SHP77 treated with DMSO at 0.1 percent for 48 hours (cell line): ENCODE measurements around the gene AQP7.
"Not testable (repeated sequence)": the region's sequence is repeated elsewhere in the genome, so short reads cannot be mapped to it uniquely, and the experiment has no call there.

Source experiments
- DNase-seq: peaks from one replicate; lab custom pipeline; 2025; lab: John Stamatoyannopoulos, UW

AQP7 gene

DNA sequence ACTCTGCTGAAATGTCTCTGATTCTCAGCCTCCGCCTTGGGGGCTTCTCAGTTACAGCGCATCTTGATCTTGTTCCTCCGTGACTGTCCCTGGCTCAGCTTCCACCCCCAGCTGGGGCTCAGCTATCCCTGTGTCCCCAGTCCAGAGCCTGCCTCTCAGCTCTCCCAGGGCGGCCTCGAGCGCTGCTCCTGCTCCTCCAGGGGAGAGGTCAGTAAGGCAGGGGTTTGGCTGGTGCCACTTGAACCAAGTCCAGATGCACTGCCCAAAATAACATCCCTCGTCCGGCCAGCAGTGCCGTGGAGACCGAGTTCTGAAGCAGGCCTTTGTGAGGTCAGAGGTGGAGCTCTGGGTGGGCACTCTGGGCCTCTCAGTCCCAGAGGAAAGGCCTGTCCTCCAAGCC is at the start of gene AQP7:
Gene AQP7 (minus strand): TSS at position 198 of the 400 bp plus-strand sequence. CDS start 1,306 bp downstream, outside the sequence.
- not testable (repeated sequence) for DNase-seq

DNA sequence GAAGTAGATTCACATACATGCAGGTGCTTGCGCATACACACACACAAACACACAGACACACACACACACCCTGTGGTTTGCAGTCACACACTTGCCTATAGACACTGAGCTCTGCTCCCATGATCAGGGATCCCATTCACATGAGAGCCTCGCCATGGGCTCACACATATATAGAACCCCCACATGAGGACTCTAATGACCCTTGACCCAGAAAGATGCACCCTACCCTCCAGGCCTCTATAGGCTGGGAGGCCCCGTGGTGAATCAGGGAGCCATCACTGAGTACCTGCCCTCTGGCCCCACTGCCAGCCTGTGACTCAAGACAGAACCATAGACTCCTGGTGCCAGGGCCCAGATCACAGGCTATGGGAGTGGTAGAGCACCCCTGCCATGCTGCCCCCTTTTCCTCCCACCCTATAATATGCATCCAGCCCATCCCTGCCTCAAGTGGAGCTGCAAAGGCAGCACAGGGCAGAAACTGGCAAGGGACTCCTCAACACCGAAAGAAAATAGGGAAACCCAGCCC is 48.3 kb upstream of the AQP7 start:
- DNase-seq: no peak

DNA sequence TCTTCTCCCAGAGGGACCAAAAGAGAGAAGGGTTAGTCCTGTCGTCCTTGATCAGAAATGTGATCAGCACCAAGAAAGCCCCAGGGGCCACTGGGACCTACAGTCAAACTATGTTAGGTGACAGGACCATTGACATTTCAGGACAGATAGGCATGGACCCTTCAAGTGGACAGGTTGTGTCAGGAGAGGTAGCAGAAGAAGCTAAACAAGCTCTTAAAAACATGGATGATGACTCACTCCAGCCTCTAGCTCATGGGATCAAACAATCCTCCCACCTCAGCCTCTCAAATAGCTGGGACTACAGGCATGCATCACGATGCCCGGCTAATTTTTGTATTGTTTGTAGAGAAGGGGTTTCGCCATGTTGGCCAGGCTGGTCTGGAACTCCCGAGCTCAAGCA is 47.3 kb upstream of the AQP7 start:
- no peak for DNase-seq

DNA sequence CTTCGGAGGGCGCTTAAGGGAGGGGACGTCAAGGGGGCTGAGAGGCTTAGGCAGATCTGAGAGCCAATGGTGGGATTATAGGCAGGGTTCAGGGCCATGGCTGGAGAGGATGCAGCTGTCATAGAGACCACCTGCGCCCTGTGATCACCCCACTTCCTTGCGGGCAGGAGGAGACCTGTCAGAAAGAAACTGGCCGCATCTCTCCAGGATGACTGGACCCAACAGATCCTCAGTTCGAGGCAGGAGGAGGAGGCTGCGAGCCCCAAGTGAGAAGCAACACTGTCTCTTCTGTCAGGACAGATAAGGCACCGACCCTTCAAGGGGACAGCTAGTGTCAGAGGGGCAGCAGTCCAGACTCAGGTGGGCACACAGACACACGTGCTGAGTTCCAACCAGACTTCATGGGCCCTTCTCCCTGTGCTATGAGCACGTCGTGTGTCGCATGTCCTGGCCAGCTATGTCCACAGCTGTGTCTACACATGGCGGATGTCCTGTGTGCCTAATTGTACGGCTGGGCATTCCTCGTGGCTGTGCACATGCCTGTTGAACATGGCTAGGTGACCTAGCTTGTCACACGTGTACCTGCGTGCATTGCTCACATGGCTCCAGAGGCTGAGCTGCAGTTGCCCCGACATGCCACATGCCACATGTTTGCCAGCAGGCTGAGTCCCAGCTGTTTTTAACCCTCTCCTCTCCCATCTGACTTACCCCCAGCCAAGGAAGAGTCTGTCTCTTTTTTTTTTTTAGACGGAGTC is 45.6 kb upstream of the AQP7 start:
- no peak for DNase-seq

DNA sequence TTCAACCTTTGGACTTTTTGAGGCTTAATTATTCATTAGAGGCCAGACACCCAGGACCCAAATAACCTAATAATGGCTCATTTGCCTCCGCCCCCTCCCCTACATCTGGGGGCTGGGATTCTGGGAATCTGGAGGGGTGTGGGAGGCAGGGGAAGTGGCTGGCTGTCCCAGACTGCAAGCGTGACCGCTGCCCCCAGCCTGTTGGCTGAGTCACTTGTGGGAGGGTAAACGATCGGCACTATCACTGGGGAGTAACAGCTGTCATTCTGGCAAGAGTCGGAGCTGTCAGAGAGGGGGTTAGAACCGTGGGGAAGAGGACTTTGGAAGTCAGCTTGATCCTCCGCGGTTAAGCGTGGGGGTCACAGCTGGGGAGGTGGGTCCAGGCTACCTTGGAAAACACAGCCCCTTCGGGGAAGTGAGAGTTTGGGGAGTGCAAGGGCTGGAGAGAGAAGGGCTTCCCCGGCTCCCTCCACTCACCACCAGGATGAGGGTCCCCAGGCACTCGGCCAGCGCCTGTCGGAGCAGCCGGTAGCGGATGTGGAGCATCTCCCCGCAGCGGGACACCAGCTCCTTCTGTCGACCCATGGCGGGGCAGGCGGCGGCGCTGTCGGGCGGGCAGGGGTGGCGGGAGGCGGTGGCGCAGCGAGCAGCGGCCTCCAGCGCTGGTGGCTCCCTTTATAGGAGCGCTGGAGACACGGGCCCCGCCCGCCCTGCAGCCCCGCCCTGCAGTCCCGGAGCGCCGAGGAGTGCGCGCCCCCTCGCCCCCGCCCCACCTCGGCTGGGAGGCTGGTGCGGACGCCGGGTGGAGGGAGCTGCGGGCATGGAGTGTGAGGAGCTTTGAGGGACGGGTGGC is 44.8 kb upstream of the AQP7 start, which contains the start of gene AQP3:
Gene AQP3 (minus strand): TSS at position 648 of the 853 bp plus-strand sequence. CDS start 63 bp downstream, at position 585.
- no peak for DNase-seq

DNA sequence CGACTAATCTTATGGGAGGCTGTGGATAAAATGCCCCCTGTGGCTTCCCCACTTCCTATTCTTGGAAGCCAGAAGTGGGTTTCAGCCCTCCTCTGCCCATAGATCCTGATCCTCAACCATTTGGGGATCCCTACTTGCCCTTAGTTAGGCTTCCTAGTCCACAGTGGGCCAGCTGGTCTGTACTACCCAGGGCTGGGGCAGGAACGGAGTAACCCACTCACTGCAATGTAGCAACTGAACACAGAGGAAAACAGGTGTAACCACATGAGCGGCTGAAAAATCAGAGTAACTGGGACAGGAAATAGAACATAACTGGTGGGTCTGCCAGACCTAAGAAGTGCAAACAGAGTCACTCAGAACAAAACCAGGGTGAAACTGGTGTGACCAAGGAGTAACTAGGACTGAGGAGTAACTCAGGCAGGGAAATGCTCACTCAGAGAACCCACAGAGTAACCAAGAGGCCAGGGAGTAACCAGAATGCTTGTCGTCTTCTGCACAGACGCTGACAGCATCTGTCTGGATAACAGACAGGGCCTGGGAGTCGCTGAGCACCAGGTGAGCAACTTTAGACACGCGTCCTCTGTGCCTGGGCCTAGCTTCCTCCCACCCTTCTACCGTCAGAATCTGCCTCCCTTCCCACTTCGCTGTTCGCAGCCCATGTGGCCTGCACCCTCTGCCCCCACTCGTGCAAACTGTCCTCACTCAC is 44.0 kb upstream of the AQP7 start:
- DNase-seq: no peak

- DNase-seq: no peak
These were observed 43.2 kb upstream of the AQP7 start for GRCh38 chr9:33445389-33446239.

DNA sequence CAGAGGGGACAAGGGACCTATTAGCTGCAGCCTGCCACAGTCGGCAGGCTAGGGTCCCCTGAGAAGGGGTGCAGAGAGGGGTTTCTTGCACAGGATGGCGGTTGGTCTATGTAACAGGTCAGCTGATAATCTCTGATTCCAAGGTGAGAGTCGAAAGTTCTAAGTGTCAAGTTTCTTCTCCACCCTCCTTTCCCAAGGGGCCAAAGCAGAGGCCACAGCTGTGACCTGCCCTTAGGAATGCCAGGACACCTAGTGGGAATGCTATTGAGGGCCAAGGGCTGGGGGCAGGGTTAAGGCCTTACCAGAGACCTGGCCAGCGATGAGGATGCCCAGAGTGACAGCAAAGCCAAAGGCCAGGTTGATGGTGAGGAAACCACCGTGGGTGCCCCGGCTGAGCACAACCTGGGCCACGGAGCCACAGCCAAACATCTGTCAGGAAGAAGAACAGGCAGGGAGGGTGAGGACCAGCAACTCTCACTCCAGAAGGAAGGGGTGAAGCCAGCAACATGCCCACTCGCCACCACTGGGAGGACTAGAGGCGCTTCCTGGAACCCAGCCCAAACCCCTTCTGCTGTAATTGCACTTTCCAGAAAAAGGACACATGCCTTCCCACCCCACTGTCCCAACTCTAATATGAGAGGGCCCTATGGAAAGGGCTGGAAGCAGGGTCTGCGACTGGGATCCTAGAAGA is 41.2 kb upstream of the AQP7 start:
- DNase-seq: no peak

DNA sequence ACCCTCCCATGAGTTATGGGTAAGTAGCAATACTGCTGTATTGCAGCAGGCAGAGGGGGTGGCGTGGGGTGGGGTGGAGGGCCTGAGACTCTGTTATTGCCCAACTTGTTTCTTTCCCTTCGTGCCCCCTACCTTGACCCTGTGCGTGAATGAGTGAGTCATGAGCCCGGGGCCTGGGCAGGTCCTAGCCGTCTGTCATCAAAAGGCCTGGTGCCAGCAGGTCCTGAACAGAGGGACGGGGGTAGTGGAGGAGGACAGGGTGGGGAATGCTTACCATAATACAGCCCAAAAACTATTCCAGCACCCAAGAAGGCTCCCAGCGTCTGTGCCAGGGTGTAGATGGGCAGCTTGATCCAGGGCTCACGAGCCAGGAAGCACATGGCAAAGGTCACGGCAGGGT is 40.7 kb upstream of the AQP7 start:
- DNase-seq: no peak

- DNase-seq: no peak
These were observed 39.8 kb upstream of the AQP7 start for GRCh38 chr9:33442125-33442524.

- DNase-seq: no peak
These were observed 38.2 kb upstream of the AQP7 start for GRCh38 chr9:33440609-33441008.

GRCh38 chr9:33440204-33440603 is 37.8 kb upstream of the AQP7 start:
- no peak for DNase-seq

DNA sequence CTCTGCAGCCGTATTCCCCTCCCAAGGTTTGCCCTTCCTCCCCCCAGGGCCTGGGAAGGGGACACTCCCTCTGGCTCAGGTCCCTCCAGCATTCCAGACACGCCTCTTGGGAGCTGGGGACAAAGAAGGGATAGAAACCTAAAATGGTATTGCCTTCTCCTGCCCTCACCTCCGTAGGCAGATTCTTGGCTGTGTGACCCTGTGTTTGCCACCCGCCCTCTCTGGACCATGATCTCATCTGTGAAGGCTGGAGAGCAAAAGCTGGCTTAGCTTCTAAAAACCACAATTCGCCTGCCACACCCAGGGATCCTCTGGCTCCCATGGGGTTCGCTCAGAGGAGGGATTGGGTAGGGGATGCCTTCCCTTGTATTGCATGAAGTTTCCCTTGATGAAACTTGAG is 37.4 kb upstream of the AQP7 start:
- DNase-seq: no peak

DNA sequence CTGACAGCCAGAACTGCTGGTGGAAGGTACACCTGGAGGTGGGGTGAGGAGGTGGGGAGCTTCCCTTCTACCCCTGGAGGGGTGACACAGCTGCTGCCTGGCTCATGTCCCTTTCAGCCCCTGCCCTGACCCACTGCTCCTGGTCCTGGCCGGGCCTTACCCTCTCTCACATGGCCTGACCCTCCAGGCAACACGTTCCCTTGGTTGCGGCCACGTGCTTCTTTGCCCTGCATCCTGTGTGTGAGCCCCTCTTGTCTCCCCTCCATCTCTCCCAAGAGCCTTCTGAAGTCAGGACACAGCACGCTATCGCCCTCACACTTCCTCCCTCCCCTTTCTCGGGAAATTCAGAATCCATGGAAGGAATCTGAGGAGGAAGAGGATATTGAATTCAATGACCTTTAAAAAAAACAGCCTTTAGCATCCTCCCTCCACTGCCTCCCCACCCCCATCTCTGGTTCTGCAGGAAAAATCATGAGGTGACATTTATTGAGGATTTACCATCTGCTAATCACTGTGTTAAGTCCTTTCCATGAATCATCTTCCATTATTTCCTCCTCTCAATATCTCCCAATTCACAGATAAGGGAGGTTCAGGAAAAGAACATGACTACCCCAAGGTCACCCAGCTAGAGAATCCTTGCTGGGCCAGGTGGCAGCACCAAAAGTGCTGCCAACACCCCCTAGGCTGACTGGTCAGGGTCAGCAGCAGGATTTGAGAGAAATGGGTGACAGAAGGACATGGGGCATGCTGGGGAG is 36.7 kb upstream of the AQP7 start:
- no peak for DNase-seq

- DNase-seq: no peak
These were observed 35.5 kb upstream of the AQP7 start for GRCh38 chr9:33437898-33438297.

DNA sequence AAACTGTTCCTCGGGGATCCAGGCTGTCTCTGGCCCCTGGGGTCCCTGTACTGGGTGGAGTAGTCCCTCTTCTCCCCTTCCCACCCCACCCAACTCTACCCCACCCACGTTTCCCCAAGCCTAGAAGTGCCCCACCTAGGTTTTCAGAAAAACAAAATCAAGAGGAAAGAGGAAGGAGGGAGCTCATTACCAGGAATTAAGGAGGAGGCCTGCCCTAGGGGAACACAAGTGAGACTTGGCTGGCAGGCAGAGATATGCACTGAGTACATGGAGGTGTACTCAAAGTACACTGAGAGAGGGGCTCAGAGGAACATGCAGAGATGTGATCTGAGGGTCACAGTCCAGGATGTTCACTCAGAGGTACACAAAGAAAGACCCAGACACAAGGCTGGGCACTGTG is 34.8 kb upstream of the AQP7 start:
- no peak for DNase-seq

GRCh38 chr9:33436445-33436844 is 34.1 kb upstream of the AQP7 start:
- DNase-seq: no peak

- no peak for DNase-seq
These were observed 33.5 kb upstream of the AQP7 start for GRCh38 chr9:33435821-33436277.

- no peak for DNase-seq
These were observed 32.1 kb upstream of the AQP7 start for GRCh38 chr9:33434317-33435105.
